SK-N-SH (cell line): ENCODE results near the gene SLC2A9. TPM values are rescaled to one million over a fixed set of nuclear protein-coding genes. Genes with fewer than 3 reads are reported as not detected.

Experiments used
- CTCF ChIA-PET: fragments of 300-600, 350-600 bp; formaldehyde crosslinking; extraction: SDS; loops from one replicate; lab custom pipeline; 2021; lab: Yijun Ruan, JAX
- POLR2A ChIA-PET: fragments of 350-600 bp; sonication (Branson Sonifier 250); formaldehyde crosslinking; extraction: SDS; loops from one replicate; lab custom pipeline; 2020; ENCODE audit warnings: antibody characterized with exemption, inconsistent platforms; lab: Yijun Ruan, JAX
- DNase-seq: peaks from one replicate; pipeline ENCODE4 v3.0.0; 2012
- H2AFZ ChIP-seq: fragments of 200-600 bp; sonication (generic); 2 replicates; pipeline ENCODE4 v1.8.1; 2016; ENCODE audit warnings: antibody characterized with exemption, mild to moderate bottlenecking, low read depth
- H3F3A ChIP-seq: fragments of 200-600 bp; sonication (generic); replicated peaks from 2 replicates; pipeline ENCODE3; 2016; ENCODE audit warnings: antibody characterized with exemption, mild to moderate bottlenecking; ENCODE audit not compliant: insufficient read depth
- H3K27ac ChIP-seq, 2 experiments: fragments of 200-500 bp in 1 of 2; fragments of 200-600 bp in 1 of 2; sonication (Bioruptor generic) in 1 of 2; sonication (generic), shearing (Covaris generic) in 1 of 2; 2 replicates each; pipeline versions ENCODE4 v1.5.1 to v1.6.1; 2014 to 2016; ENCODE audit warnings: low read depth in 2 of 2, inconsistent platforms in 1 of 2, low read length in 1 of 2, mild to moderate bottlenecking in 1 of 2, mixed read lengths in 1 of 2
- H3K27me3 ChIP-seq: fragments of 200-600 bp; sonication (generic), shearing (Covaris generic); 2 replicates; pipeline ENCODE4 v1.6.1; 2016; ENCODE audit warnings: mixed run types; ENCODE audit not compliant: insufficient read depth
- H3K36me3 ChIP-seq, 2 experiments: fragments of 200-500 bp in 1 of 2; fragments of 200-600 bp in 1 of 2; sonication (Bioruptor generic) in 1 of 2; sonication (generic) in 1 of 2; replicated peaks in 1 of 2; 2 replicates each; pipeline versions ENCODE3 to v1.5.1; 2014 to 2016; ENCODE audit warnings: low read length in 1 of 2, mild to moderate bottlenecking in 1 of 2; ENCODE audit not compliant: insufficient read depth in 2 of 2, control insufficient read depth in 1 of 2
- H3K4me1 ChIP-seq, 2 experiments: fragments of 200-500 bp in 1 of 2; fragments of 200-600 bp in 1 of 2; sonication (Bioruptor generic) in 1 of 2; sonication (generic), shearing (Covaris generic) in 1 of 2; 2 replicates each; pipeline versions ENCODE4 v1.5.1 to v1.6.1; 2014 to 2016; ENCODE audit warnings: low read depth in 1 of 2, low read length in 1 of 2, mixed run types in 1 of 2; ENCODE audit not compliant: insufficient read depth in 2 of 2, control insufficient read depth in 1 of 2
- H3K4me2 ChIP-seq: fragments of 200-600 bp; sonication (generic), shearing (Covaris generic); 2 replicates; pipeline ENCODE4 v1.6.1; 2017; ENCODE audit warnings: mixed run types
- H3K4me3 ChIP-seq, 2 experiments: fragments of 200-500 bp in 1 of 2; fragments of 200-600 bp in 1 of 2; sonication (Bioruptor generic) in 1 of 2; sonication (generic), shearing (Covaris generic) in 1 of 2; 2 replicates each; pipeline versions ENCODE4 v1.5.1 to v1.8.1; 2014 to 2016; ENCODE audit warnings: low read depth in 2 of 2, inconsistent platforms in 1 of 2, low read length in 1 of 2, mild to moderate bottlenecking in 1 of 2, mixed read lengths in 1 of 2, moderate library complexity in 1 of 2
- H3K79me2 ChIP-seq: fragments of 200-600 bp; sonication (generic); 2 replicates; pipeline ENCODE4 v1.8.1; 2017; ENCODE audit warnings: mild to moderate bottlenecking; ENCODE audit not compliant: insufficient read depth
- H3K9ac ChIP-seq: fragments of 200-600 bp; sonication (generic); 2 replicates; pipeline ENCODE4 v1.6.1; 2017; ENCODE audit warnings: mixed run types
- H3K9me2 ChIP-seq: fragments of 200-600 bp; sonication (generic); 2 replicates; pipeline ENCODE4 v1.6.1; 2017; ENCODE audit warnings: mixed run types
- H3K9me3 ChIP-seq: fragments of 200-600 bp; sonication (generic); 2 replicates; pipeline ENCODE4 v1.6.1; 2017; ENCODE audit warnings: mixed run types, mild to moderate bottlenecking, moderate library complexity
- H4K20me1 ChIP-seq: fragments of 200-600 bp; sonication (generic); 2 replicates; pipeline ENCODE4 v1.6.1; 2017; ENCODE audit warnings: mild to moderate bottlenecking, mixed run types; ENCODE audit not compliant: insufficient read depth
- CHD2 ChIP-seq: fragments of 150-350 bp; IDR thresholded peaks from 2 replicates; pipeline ENCODE4 v1.6.1; 2018; ENCODE audit warnings: low read length; ENCODE audit not compliant: partially characterized antibody
- ELF1 ChIP-seq: IDR thresholded peaks from 2 replicates; pipeline ENCODE4 v1.4.0; 2012
- GATA2 ChIP-seq: sonication (generic); formaldehyde crosslinking; IDR thresholded peaks from 2 replicates; pipeline ENCODE4 v1.5.0; 2020; ENCODE audit warnings: mild to moderate bottlenecking, missing genetic modification reagents
- MXI1 ChIP-seq: IDR thresholded peaks from 2 replicates; pipeline ENCODE4 v1.6.1; 2012; ENCODE audit warnings: mild to moderate bottlenecking, low read depth, low read length, improper control_type of control experiment
- NFIC ChIP-seq: IDR thresholded peaks from 2 replicates; pipeline ENCODE4 v1.4.0; 2012; ENCODE audit warnings: borderline replicate concordance
- NRF1 ChIP-seq: IDR thresholded peaks from 2 replicates; pipeline ENCODE4 v1.6.1; 2012; ENCODE audit warnings: low read depth, mild to moderate bottlenecking, low read length
- POLR2AphosphoS5 ChIP-seq: IDR thresholded peaks from 2 replicates; pipeline ENCODE4 v1.6.1; 2012; ENCODE audit warnings: low read depth, low read length
- RAD21 ChIP-seq: IDR thresholded peaks from 2 replicates; pipeline ENCODE4 v1.6.1; 2012; ENCODE audit warnings: mild to moderate bottlenecking, low read length
- RCOR1 ChIP-seq: fragments of 150-350 bp; IDR thresholded peaks from 2 replicates; pipeline ENCODE4 v1.6.1; 2017; ENCODE audit warnings: antibody characterized with exemption, low read length
- RFX5 ChIP-seq: IDR thresholded peaks from 2 replicates; pipeline ENCODE4 v1.6.1; 2012; ENCODE audit warnings: mild to moderate bottlenecking, improper control_type of control experiment, low read length
- SIN3A ChIP-seq: IDR thresholded peaks from 2 replicates; pipeline ENCODE4 v1.6.1; 2012; ENCODE audit warnings: low read depth, mild to moderate bottlenecking, low read length, moderate library complexity, borderline replicate concordance
- SMC3 ChIP-seq: IDR thresholded peaks from 2 replicates; pipeline ENCODE4 v1.6.1; 2012; ENCODE audit warnings: low read depth, low read length, improper control_type of control experiment
- TAF1 ChIP-seq: IDR thresholded peaks from 2 replicates; pipeline ENCODE4 v1.6.1; 2012; ENCODE audit warnings: low read depth, mild to moderate bottlenecking, low read length, moderate library complexity, borderline replicate concordance
- TCF12 ChIP-seq: IDR thresholded peaks from 2 replicates; pipeline ENCODE4 v1.4.0; 2012
- TEAD4 ChIP-seq: IDR thresholded peaks from 2 replicates; pipeline ENCODE4 v1.4.0; 2012; ENCODE audit warnings: mild to moderate bottlenecking, borderline replicate concordance; ENCODE audit not compliant: insufficient read depth
- YY1 ChIP-seq: IDR thresholded peaks from 2 replicates; pipeline ENCODE4 v1.4.0; 2012; ENCODE audit warnings: low read depth, mild to moderate bottlenecking
- WGBS: methylation state at CpG from one replicate; pipeline ENCODE4 v1.1.6; 2017; ENCODE audit warnings: low lambda C conversion rate; 5-methylcytosine and 5-hydroxymethylcytosine counted together
- polyA plus RNA-seq, 3 experiments: library from polyadenylated mRNA; depleted of rRNA; stranded (reverse); fragments of >200 nt; gene quantifications; 2 replicates each; pipeline ENCODE4 v1.2.3, GENCODE V29; 2012
- TF ChIP-seq, protein P1 (sequence below): fragments of 200-600 bp; sonication (generic); IDR thresholded peaks from 2 replicates; pipeline ENCODE4 v1.6.1; 2017; ENCODE audit warnings: antibody characterized with exemption, mild to moderate bottlenecking, moderate library complexity
- TF ChIP-seq, protein P2 (sequence below): IDR thresholded peaks from 2 replicates; pipeline ENCODE4 v1.4.0; 2012; ENCODE audit warnings: low read depth
- TF ChIP-seq, protein P3 (sequence below): IDR thresholded peaks from 2 replicates; pipeline ENCODE4 v1.4.0; 2012; ENCODE audit warnings: low read depth, borderline replicate concordance
- TF ChIP-seq, protein P4 (sequence below): IDR thresholded peaks from 2 replicates; pipeline ENCODE4 v1.4.0; 2012; ENCODE audit warnings: low read depth, borderline replicate concordance

The SLC2A9 gene
- polyA plus RNA-seq, 1 of the 3 experiments (the other 2 are of a cell fraction), result not detected

GRCh38 chr4:9919047-9919446, 102.2 kb downstream of the SLC2A9 start:
- no peaks in the 10 kb centered on the region for H3F3A ChIP-seq
- whole genome bisulfite sequencing, result 48% methylated on average over 6 of the region's 6 CpGs
- no peak overlapping the region for H3K9ac ChIP-seq
- CTCF ChIA-PET, result interaction anchor here (1.1 kb wide), 1 partner anchor 95 kb away, joined by 3 read pairs; no protein-coding TSS in a partner anchor
- H3K27ac ChIP-seq, result no peak overlapping the region
- H3K9me2 ChIP-seq, result no peaks in the 10 kb centered on the region
- H3K4me1 ChIP-seq, result no peaks in the 10 kb centered on the region
- no peak overlapping the region for H2AFZ ChIP-seq
- no peaks in the 10 kb centered on the region for H3K9me3 ChIP-seq
- no peaks in the 10 kb centered on the region for H3K79me2 ChIP-seq
- no peaks in the 10 kb centered on the region for H4K20me1 ChIP-seq
- no peak overlapping the region for H3K4me3 ChIP-seq
- TF ChIP-seq, protein P1, sequence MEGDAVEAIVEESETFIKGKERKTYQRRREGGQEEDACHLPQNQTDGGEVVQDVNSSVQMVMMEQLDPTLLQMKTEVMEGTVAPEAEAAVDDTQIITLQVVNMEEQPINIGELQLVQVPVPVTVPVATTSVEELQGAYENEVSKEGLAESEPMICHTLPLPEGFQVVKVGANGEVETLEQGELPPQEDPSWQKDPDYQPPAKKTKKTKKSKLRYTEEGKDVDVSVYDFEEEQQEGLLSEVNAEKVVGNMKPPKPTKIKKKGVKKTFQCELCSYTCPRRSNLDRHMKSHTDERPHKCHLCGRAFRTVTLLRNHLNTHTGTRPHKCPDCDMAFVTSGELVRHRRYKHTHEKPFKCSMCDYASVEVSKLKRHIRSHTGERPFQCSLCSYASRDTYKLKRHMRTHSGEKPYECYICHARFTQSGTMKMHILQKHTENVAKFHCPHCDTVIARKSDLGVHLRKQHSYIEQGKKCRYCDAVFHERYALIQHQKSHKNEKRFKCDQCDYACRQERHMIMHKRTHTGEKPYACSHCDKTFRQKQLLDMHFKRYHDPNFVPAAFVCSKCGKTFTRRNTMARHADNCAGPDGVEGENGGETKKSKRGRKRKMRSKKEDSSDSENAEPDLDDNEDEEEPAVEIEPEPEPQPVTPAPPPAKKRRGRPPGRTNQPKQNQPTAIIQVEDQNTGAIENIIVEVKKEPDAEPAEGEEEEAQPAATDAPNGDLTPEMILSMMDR, result no peak
- TF ChIP-seq TCF12, result no peak
- no peak for TF ChIP-seq SIN3A
- TF ChIP-seq CHD2, result no peak
- TF ChIP-seq TAF1, result no peak
- no peak for TF ChIP-seq YY1
- no peak for TF ChIP-seq RFX5
- TF ChIP-seq GATA2 (CRISPR knock-in tag), result no peak
- TF ChIP-seq POLR2AphosphoS5, result no peak
- POLR2A ChIA-PET, result no interaction called here
- no peaks in the 10 kb centered on the region for H3K27me3 ChIP-seq
- H3K36me3 ChIP-seq, result no peaks in the 10 kb centered on the region
- no peak for DNase-seq
- no peak overlapping the region for H3K4me2 ChIP-seq

DNA sequence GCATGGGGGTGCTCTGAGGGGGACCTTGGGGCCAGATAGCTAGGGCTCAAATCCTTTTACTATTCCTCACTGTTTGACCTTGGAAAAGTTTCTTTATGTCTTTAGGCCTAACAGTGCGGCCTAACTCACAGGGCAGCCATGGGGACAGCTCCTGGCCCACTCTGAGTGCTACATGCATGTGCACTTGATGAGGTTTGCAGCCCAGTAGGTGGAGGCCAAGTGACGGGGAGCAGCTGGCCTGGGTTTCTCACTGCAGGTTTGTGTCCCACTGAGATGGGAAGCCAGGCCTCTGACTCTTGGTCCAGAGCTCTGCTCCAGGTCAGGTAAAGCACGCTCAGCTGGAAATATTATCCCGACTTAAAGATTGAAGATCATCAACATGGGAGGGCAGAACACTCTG, 102.8 kb downstream of the SLC2A9 start:
- Histone ChIP-seq H2AFZ (no peak overlapping the region), H3K9ac (no peak overlapping the region), H3K4me2 (no peak overlapping the region), H3K27ac (no peak overlapping the region), H3K36me3 (no peaks in the 10 kb centered on the region), H3K4me1 (no peaks in the 10 kb centered on the region), H3K79me2 (no peaks in the 10 kb centered on the region), H3K9me2 (no peaks in the 10 kb centered on the region), H3F3A (no peaks in the 10 kb centered on the region), H3K4me3 (no peak overlapping the region), H3K9me3 (no peaks in the 10 kb centered on the region), H3K27me3 (no peaks in the 10 kb centered on the region), H4K20me1 (no peaks in the 10 kb centered on the region)
- no peak for TF ChIP-seq YY1
- TF ChIP-seq RFX5, result no peak
- TF ChIP-seq RCOR1, result no peak
- TF ChIP-seq, protein P2, sequence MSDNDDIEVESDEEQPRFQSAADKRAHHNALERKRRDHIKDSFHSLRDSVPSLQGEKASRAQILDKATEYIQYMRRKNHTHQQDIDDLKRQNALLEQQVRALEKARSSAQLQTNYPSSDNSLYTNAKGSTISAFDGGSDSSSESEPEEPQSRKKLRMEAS, result no peak
- no peak for TF ChIP-seq NFIC
- TF ChIP-seq, protein P3, sequence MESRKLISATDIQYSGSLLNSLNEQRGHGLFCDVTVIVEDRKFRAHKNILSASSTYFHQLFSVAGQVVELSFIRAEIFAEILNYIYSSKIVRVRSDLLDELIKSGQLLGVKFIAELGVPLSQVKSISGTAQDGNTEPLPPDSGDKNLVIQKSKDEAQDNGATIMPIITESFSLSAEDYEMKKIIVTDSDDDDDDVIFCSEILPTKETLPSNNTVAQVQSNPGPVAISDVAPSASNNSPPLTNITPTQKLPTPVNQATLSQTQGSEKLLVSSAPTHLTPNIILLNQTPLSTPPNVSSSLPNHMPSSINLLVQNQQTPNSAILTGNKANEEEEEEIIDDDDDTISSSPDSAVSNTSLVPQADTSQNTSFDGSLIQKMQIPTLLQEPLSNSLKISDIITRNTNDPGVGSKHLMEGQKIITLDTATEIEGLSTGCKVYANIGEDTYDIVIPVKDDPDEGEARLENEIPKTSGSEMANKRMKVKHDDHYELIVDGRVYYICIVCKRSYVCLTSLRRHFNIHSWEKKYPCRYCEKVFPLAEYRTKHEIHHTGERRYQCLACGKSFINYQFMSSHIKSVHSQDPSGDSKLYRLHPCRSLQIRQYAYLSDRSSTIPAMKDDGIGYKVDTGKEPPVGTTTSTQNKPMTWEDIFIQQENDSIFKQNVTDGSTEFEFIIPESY, result no peak
- no peak for TF ChIP-seq CHD2
- no peak for TF ChIP-seq RAD21
- no peak for TF ChIP-seq GATA2 (CRISPR knock-in tag)
- no peak for TF ChIP-seq NRF1
- TF ChIP-seq TEAD4, result no peak
- no peak for TF ChIP-seq SMC3
- TF ChIP-seq POLR2AphosphoS5, result no peak
- TF ChIP-seq, protein P4, sequence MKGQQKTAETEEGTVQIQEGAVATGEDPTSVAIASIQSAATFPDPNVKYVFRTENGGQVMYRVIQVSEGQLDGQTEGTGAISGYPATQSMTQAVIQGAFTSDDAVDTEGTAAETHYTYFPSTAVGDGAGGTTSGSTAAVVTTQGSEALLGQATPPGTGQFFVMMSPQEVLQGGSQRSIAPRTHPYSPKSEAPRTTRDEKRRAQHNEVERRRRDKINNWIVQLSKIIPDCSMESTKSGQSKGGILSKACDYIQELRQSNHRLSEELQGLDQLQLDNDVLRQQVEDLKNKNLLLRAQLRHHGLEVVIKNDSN, result no peak
- TF ChIP-seq MXI1, result no peak
- TF ChIP-seq ELF1, result no peak
- TF ChIP-seq TCF12, result no peak
- no peak for DNase-seq
- POLR2A ChIA-PET, result no interaction called here
- 37% methylated on average over 4 of the region's 4 CpGs for WGBS
- CTCF ChIA-PET, result interaction anchor here (0.7 to 1.1 kb wide), 3 partner anchors 13 to 97 kb away, joined by 3 read pairs; no protein-coding TSS in a partner anchor
